Erythroblast (primary cell): ENCODE data around the gene C11orf87.

ENCODE experiments used
- DNase-seq, 2 experiments: peaks; one replicate each; lab custom pipeline; 2025; lab: John Stamatoyannopoulos, UW
- GATA1 ChIP-seq: IDR thresholded peaks from 2 replicates; pipeline ENCODE4 v1.6.1; 2011; ENCODE audit warnings: low read depth, mild to moderate bottlenecking, control low read depth, low read length, moderate library complexity
- POLR2A ChIP-seq: IDR thresholded peaks from 2 replicates; pipeline ENCODE4 v1.6.1; 2011; ENCODE audit warnings: mild to moderate bottlenecking, low read length

C11orf87 gene

DNA sequence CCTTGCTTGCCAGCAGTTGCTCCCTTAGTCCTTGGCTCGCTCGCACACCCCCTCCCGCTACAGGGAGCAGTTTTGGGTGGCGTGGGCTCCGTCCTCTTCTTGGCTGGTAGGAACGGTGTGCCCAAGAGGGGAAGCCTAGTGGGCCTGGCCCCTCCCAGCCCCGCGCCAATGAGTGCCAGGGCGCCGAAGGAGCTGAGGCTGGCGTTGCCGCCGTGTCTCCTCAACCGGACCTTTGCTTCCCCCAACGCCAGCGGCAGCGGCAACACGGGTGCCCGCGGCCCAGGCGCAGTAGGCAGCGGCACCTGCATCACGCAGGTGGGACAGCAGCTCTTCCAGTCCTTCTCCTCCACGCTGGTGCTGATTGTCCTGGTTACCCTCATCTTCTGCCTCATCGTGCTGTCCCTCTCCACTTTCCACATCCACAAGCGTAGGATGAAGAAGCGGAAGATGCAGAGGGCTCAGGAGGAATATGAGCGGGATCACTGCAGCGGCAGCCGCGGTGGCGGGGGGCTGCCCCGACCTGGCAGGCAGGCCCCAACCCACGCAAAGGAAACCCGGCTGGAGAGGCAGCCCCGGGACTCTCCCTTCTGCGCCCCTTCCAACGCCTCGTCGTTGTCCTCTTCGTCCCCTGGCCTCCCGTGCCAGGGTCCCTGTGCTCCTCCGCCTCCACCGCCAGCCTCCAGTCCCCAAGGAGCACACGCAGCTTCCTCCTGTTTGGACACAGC, 1.6 kb downstream of the C11orf87 start:
- no peak for DNase-seq
- TF ChIP-seq POLR2A (no peak), GATA1 (no peak)

DNA sequence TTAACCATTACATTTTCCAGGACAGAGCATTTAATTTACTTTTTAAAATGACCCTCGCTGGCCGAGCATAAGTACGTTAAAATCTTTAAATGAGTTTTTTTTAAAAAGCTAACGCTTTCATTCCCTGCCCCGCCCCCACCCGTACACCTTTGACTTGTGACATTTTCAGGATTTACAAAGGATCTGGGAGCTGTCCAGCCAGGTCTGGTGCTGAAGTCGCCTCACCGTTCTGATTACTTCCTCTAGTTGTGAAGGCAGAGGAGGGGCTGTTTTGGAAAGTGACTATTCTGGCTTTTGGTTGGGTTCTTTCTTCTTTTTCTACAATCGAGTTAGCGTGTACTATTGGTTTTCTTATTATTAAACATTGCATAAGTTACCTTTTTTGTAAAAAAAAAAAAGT, 2.9 kb downstream of the C11orf87 start:
- no peak for TF ChIP-seq POLR2A
- TF ChIP-seq GATA1: no peak
- peak in 1 of 2 experiments; percentile 4 for DNase-seq

GRCh38 chr11:109425554-109425953, 3.6 kb downstream of the C11orf87 start:
- TF ChIP-seq GATA1 (no peak), POLR2A (no peak)
- no peak for DNase-seq

DNA sequence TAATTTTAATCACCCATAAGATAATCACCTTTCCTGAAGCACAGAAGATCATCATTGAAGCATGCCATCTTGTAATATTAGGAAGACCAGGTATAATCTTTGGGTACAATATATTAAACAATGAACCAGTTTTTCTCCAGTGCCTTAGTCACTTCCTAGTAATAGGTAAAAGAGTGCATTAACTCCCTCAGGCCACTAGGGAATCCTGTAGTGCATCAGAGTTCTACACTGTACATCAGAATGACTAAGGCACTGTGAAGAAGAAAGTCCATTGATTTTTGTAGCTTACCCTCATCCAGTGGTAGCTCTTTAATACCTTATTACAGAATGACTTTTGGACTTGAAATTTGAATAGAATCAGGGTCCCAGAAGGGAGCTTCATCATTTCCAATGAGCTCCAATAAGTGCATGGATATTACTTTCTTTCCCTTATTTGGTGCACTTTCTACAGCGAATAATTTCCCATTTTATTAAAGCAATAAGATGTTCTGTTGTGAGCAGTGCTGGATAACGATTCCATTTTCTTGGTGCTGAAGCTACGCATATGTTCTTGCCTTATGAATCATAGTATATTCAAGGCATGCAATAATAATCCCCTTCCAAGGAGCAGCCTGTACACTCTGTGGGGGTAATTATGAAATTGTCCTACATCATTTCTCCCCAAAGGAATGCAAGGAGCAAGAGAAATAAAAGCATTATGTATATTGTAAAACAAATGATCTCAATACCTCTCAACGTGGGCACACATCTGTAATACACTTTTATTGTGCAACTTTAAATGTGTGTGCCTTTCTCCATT, 4.7 kb downstream of the C11orf87 start:
- no peak for DNase-seq
- TF ChIP-seq POLR2A: no peak
- TF ChIP-seq GATA1: no peak

DNA sequence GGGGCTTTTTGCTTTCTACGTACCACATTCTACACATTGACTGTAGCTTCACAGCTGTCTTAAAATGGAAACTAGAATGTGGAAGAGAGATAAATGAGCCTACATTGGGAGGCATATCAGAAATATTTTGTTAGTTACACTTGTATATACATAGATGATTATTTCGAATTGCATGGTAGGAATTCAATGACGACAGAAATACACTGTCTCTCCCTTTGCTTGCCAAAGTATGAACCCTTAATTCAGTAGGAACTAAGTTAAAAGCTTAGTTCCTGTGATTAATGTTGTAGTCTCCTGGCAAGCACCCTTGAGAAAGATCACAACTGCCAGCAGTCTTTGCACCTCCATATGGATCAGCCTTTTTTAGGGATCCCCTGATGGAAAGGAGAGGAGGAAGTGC, 10.1 kb downstream of the C11orf87 start:
- TF ChIP-seq GATA1 (no peak), POLR2A (no peak)
- DNase-seq: no peak

DNA sequence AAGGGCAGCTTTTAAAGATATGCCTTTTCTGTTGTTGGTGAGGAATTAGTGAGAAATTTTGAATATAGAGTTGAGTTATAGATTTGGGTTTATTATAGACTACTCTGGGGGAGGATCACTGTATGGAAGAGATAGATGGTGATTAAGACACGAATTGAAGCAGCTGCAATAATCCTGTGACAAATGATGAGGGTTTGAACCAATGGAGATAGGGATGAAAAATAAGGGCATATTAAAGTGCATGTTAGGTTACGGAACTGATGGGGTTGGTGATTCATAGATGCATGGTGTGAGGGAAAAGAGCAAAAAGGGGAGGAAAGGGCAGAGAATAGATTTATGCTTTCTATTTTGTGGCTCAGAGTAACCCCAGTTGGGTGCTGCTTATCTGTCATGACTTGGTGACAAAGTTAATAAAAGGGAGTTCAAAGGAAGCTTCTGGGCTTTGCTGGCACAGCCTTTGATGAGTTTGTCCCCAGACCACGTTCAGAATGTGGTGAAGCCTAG, 11.8 kb downstream of the C11orf87 start:
- no peak for DNase-seq
- no peak for TF ChIP-seq POLR2A

GRCh38 chr11:109435121-109435742, 13.2 kb downstream of the C11orf87 start:
- DNase-seq: no peak

GRCh38 chr11:109439684-109440083, 17.7 kb downstream of the C11orf87 start:
- no peak for DNase-seq
- TF ChIP-seq POLR2A (no peak), GATA1 (no peak)

More at GRCh38 chr11:109435121-109435742, 13.2 kb downstream of the C11orf87 start:
- TF ChIP-seq GATA1 (no peak), POLR2A (no peak)

GRCh38 chr11:109443052-109443451, 21.1 kb downstream of the C11orf87 start:
- TF ChIP-seq GATA1 (no peak), POLR2A (no peak)
- no peak for DNase-seq

GRCh38 chr11:109454857-109455256, 32.9 kb downstream of the C11orf87 start:
- DNase-seq: no peak
- TF ChIP-seq GATA1 (no peak), POLR2A (no peak)
